ENCODE measurements around the gene SNN.

The SNN gene

GRCh38 chr16:11689031-11689840 is 21.0 kb downstream of the SNN start:
- Mint-ChIP-seq H3K4me1 (ENCODE audit: low read depth) (peaks cover 26% of the 10 kb centered on the region), H3K9me3 (no peaks in the 10 kb centered on the region), H3K27ac (peak overlapping the region; percentile 78), H3K4me3 (no peak overlapping the region), H3K36me3 (ENCODE audit: low read depth) (peaks cover 94% of the 10 kb centered on the region), H3K27me3 (no peaks in the 10 kb centered on the region)
- DNase-seq = no peak

- H3K27ac Mint-ChIP-seq = no peak overlapping the region
- no peak for DNase-seq
- H3K4me3 Mint-ChIP-seq = no peak overlapping the region
- no peaks in the 10 kb centered on the region for H3K27me3 Mint-ChIP-seq
- H3K4me1 Mint-ChIP-seq (ENCODE audit: low read depth) = peaks cover 32% of the 10 kb centered on the region
- no peaks in the 10 kb centered on the region for H3K9me3 Mint-ChIP-seq
- H3K36me3 Mint-ChIP-seq (ENCODE audit: low read depth) = peaks cover 93% of the 10 kb centered on the region
Measured at GRCh38 chr16:11691235-11691634, 23.0 kb downstream of the SNN start.

- no peak overlapping the region for H3K4me3 Mint-ChIP-seq
- H3K9me3 Mint-ChIP-seq = no peaks in the 10 kb centered on the region
- DNase-seq = no peak
- H3K4me1 Mint-ChIP-seq (ENCODE audit: low read depth) = peaks cover 37% of the 10 kb centered on the region
- H3K36me3 Mint-ChIP-seq (ENCODE audit: low read depth) = peaks cover 93% of the 10 kb centered on the region
- H3K27me3 Mint-ChIP-seq = no peaks in the 10 kb centered on the region
- H3K27ac Mint-ChIP-seq = no peak overlapping the region
Measured at GRCh38 chr16:11691771-11692170, 23.5 kb downstream of the SNN start.

- H3K4me1 Mint-ChIP-seq (ENCODE audit: low read depth) = peaks cover 41% of the 10 kb centered on the region
- H3K36me3 Mint-ChIP-seq (ENCODE audit: low read depth) = peaks cover 93% of the 10 kb centered on the region
Measured at GRCh38 chr16:11692171-11692570, 23.9 kb downstream of the SNN start.

GRCh38 chr16:11692651-11693050 is 24.4 kb downstream of the SNN start:
- no peaks in the 10 kb centered on the region for H3K27me3 Mint-ChIP-seq
- peak overlapping the region; percentile 50 for H3K27ac Mint-ChIP-seq
- H3K4me1 Mint-ChIP-seq (ENCODE audit: low read depth) = peaks cover 42% of the 10 kb centered on the region

More at GRCh38 chr16:11692171-11692570, 23.9 kb downstream of the SNN start:
- H3K9me3 Mint-ChIP-seq = no peaks in the 10 kb centered on the region
- no peak overlapping the region for H3K4me3 Mint-ChIP-seq
- DNase-seq = no peak
- H3K27ac Mint-ChIP-seq = no peak overlapping the region
- H3K27me3 Mint-ChIP-seq = no peaks in the 10 kb centered on the region

GRCh38 chr16:11696266-11697012 is 28.2 kb downstream of the SNN start:
- Mint-ChIP-seq H3K27me3 (no peaks in the 10 kb centered on the region), H3K36me3 (ENCODE audit: low read depth) (peaks cover 91% of the 10 kb centered on the region), H3K4me3 (no peak overlapping the region), H3K27ac (peak overlapping the region; percentile 82), H3K9me3 (no peaks in the 10 kb centered on the region), H3K4me1 (ENCODE audit: low read depth) (peaks cover 43% of the 10 kb centered on the region)
- DNase-seq = no peak

More at GRCh38 chr16:11692651-11693050, 24.4 kb downstream of the SNN start:
- Mint-ChIP-seq H3K9me3 (no peaks in the 10 kb centered on the region), H3K4me3 (no peak overlapping the region), H3K36me3 (ENCODE audit: low read depth) (peaks cover 93% of the 10 kb centered on the region)
- no peak for DNase-seq

- Mint-ChIP-seq H3K4me3 (no peak overlapping the region), H3K27ac (peak overlapping the region; percentile 69), H3K9me3 (no peaks in the 10 kb centered on the region), H3K27me3 (no peaks in the 10 kb centered on the region), H3K4me1 (ENCODE audit: low read depth) (peaks cover 46% of the 10 kb centered on the region), H3K36me3 (ENCODE audit: low read depth) (peaks cover 89% of the 10 kb centered on the region)
- DNase-seq = no peak
Measured at GRCh38 chr16:11697319-11697718, 29.1 kb downstream of the SNN start.

GRCh38 chr16:11698271-11698689 is 30.0 kb downstream of the SNN start:
- H3K4me1 Mint-ChIP-seq (ENCODE audit: low read depth) = peaks cover 46% of the 10 kb centered on the region
- no peak for DNase-seq
- peaks cover 87% of the 10 kb centered on the region for H3K36me3 Mint-ChIP-seq (ENCODE audit: low read depth)
- H3K27ac Mint-ChIP-seq = peak overlapping the region; percentile 69
- no peak overlapping the region for H3K4me3 Mint-ChIP-seq
- no peaks in the 10 kb centered on the region for H3K27me3 Mint-ChIP-seq
- no peaks in the 10 kb centered on the region for H3K9me3 Mint-ChIP-seq

GRCh38 chr16:11699234-11699894 is 31.1 kb downstream of the SNN start:
- no peaks in the 10 kb centered on the region for H3K9me3 Mint-ChIP-seq
- peak overlapping the region; percentile 62 for H3K27ac Mint-ChIP-seq
- no peak overlapping the region for H3K4me3 Mint-ChIP-seq
- H3K36me3 Mint-ChIP-seq (ENCODE audit: low read depth) = peaks cover 87% of the 10 kb centered on the region
- H3K4me1 Mint-ChIP-seq (ENCODE audit: low read depth) = peaks cover 50% of the 10 kb centered on the region
- no peaks in the 10 kb centered on the region for H3K27me3 Mint-ChIP-seq
- DNase-seq = no peak

- H3K27ac Mint-ChIP-seq = peak overlapping the region; percentile 66
- H3K4me3 Mint-ChIP-seq = no peak overlapping the region
- peaks cover 85% of the 10 kb centered on the region for H3K36me3 Mint-ChIP-seq (ENCODE audit: low read depth)
- DNase-seq = no peak
- peaks cover 52% of the 10 kb centered on the region for H3K4me1 Mint-ChIP-seq (ENCODE audit: low read depth)
- no peaks in the 10 kb centered on the region for H3K27me3 Mint-ChIP-seq
- no peaks in the 10 kb centered on the region for H3K9me3 Mint-ChIP-seq
Measured at GRCh38 chr16:11700264-11701029, 32.2 kb downstream of the SNN start.

GRCh38 chr16:11705311-11706025 is 37.2 kb downstream of the SNN start:
- H3K36me3 Mint-ChIP-seq (ENCODE audit: low read depth) = peaks cover 75% of the 10 kb centered on the region
- peaks cover 15% of the 10 kb centered on the region for H3K4me1 Mint-ChIP-seq (ENCODE audit: low read depth)
- no peak for DNase-seq
- H3K27me3 Mint-ChIP-seq = no peaks in the 10 kb centered on the region
- H3K9me3 Mint-ChIP-seq = no peaks in the 10 kb centered on the region
- no peak overlapping the region for H3K27ac Mint-ChIP-seq
- H3K4me3 Mint-ChIP-seq = no peak overlapping the region

- Mint-ChIP-seq H3K4me3 (no peak overlapping the region), H3K27me3 (no peaks in the 10 kb centered on the region), H3K36me3 (ENCODE audit: low read depth) (peaks cover 77% of the 10 kb centered on the region), H3K4me1 (ENCODE audit: low read depth) (peaks cover 12% of the 10 kb centered on the region), H3K27ac (no peak overlapping the region), H3K9me3 (no peaks in the 10 kb centered on the region)
- DNase-seq = no peak
Measured at GRCh38 chr16:11706180-11706742, 38.0 kb downstream of the SNN start.

- H3K36me3 Mint-ChIP-seq (ENCODE audit: low read depth) = peaks cover 82% of the 10 kb centered on the region
- no peaks in the 10 kb centered on the region for H3K9me3 Mint-ChIP-seq
- H3K4me1 Mint-ChIP-seq (ENCODE audit: low read depth) = peaks cover 13% of the 10 kb centered on the region
Measured at GRCh38 chr16:11707679-11708197, 39.5 kb downstream of the SNN start.

More at GRCh38 chr16:11707679-11708197, 39.5 kb downstream of the SNN start:
- Mint-ChIP-seq H3K4me3 (no peak overlapping the region), H3K27me3 (no peaks in the 10 kb centered on the region), H3K27ac (no peak overlapping the region)
- DNase-seq = no peak
